Thoracic aorta (tissue), 2 donors: ENCODE data around the gene CUEDC2. TPM values are rescaled to one million over a fixed set of nuclear protein-coding genes. Genes with fewer than 3 reads are reported as not detected.

Experiments
- ATAC-seq: fragments of 150-250 bp; one replicate; pipeline ENCODE4 v1.8.0; 2017; ENCODE audit warnings: low read depth; ENCODE audit not compliant: insufficient number of reproducible peaks, low FRiP score
- DNase-seq: peaks from one replicate; pipeline ENCODE4 v3.0.0-alpha.2; 2020; ENCODE audit warnings: low spot score
- H3K27ac ChIP-seq, 2 donors: fragments of 200-600 bp; sonication (generic); 1 replicate in 1 of 2; 2 replicates in 1 of 2; pipeline ENCODE4 v1.5.1; 2016; ENCODE audit warnings: mild to moderate bottlenecking in 2 of 2, moderate library complexity in 2 of 2
- H3K27me3 ChIP-seq: fragments of 200-600 bp; sonication (generic); replicated peaks from 2 replicates; pipeline ENCODE4 v1.6.0; 2016; ENCODE audit warnings: mild to moderate bottlenecking; ENCODE audit not compliant: insufficient read depth
- H3K36me3 ChIP-seq: fragments of 200-600 bp; sonication (generic); one replicate; pipeline ENCODE4 v1.5.1; 2016
- H3K4me1 ChIP-seq, 2 donors: fragments of 200-600 bp; sonication (generic); 1 replicate in 1 of 2; 2 replicates in 1 of 2; pipeline versions ENCODE4 v1.5.1 to v1.6.0; 2016; ENCODE audit warnings: low read depth in 2 of 2, mild to moderate bottlenecking in 1 of 2; ENCODE audit not compliant: control insufficient read depth in 1 of 2
- H3K4me3 ChIP-seq: fragments of 200-600 bp; sonication (generic); 2 replicates; pipeline ENCODE4 v1.5.1; 2016; ENCODE audit warnings: mild to moderate bottlenecking
- H3K9me3 ChIP-seq: fragments of 200-600 bp; sonication (generic); 2 replicates; pipeline ENCODE4 v1.5.1; 2016
- CTCF ChIP-seq: fragments of 200-600 bp; sonication (generic); IDR thresholded peaks from one replicate; pipeline ENCODE4 v1.5.1; 2019; ENCODE audit warnings: antibody characterized with exemption
- total RNA-seq, 2 donors: library from RNA; depleted of rRNA; stranded (reverse); fragments of >200 nt; gene quantifications; one replicate each; pipeline versions ENCODE4 v1.1.0 to v1.2.3, GENCODE V29; 2016

CUEDC2 gene
- total RNA-seq, 2 donors from 2014 or later = 40.8 to 53.2 TPM

DNA sequence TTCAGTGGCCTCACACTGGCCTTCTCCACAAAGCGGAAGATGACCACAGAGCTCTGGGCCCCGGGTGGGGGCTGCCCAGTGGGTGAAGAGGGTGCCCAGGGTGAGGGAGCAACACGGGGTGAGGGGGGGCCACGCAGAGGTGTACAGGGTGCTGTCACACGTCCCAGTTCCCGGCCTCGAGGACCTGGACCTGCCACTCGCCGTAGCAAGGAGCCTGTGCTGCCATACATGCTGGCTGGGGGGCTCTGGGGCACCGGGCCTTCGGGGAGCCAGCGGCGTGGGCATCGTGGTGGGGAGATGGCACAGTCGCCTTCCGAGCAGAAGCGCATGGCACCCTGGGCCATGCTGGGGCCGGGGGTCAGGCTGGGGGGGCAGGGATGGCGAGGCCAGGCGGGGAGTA, 15.7 kb downstream of the CUEDC2 start:
- H3K9me3 ChIP-seq = no peaks in the 10 kb centered on the region
- DNase-seq (no peak), ATAC-seq (no peak)
- peaks cover 4% of the 10 kb centered on the region for H3K27me3 ChIP-seq
- H3K4me3 ChIP-seq = no peak overlapping the region
- H3K4me1 ChIP-seq = peaks cover 10 to 15% of the 10 kb centered on the region in 2 donors
- no peak for TF ChIP-seq CTCF
- H3K27ac ChIP-seq = no peak overlapping the region
- H3K36me3 ChIP-seq = no peaks in the 10 kb centered on the region

GRCh38 chr10:102416283-102416682, 16.1 kb downstream of the CUEDC2 start:
- no peak for TF ChIP-seq CTCF
- no peak for ATAC-seq
- peaks cover 10 to 15% of the 10 kb centered on the region in 2 donors for H3K4me1 ChIP-seq
- H3K36me3 ChIP-seq = no peaks in the 10 kb centered on the region
- no peaks in the 10 kb centered on the region for H3K9me3 ChIP-seq
- DNase-seq = no peak
- peaks cover 8% of the 10 kb centered on the region for H3K27me3 ChIP-seq
- no peak overlapping the region for H3K27ac ChIP-seq
- H3K4me3 ChIP-seq = no peak overlapping the region

- Histone ChIP-seq H3K27me3 (peaks cover 15% of the 10 kb centered on the region), H3K4me1 (peaks cover 11 to 18% of the 10 kb centered on the region in 2 donors), H3K36me3 (no peaks in the 10 kb centered on the region), H3K9me3 (no peaks in the 10 kb centered on the region), H3K4me3 (no peak overlapping the region), H3K27ac (no peak overlapping the region)
- no peak for TF ChIP-seq CTCF
- DNase-seq (no peak), ATAC-seq (no peak)
Measured at GRCh38 chr10:102414749-102415148, 17.6 kb downstream of the CUEDC2 start.

- ATAC-seq (no peak), DNase-seq (no peak)
- Histone ChIP-seq H3K4me3 (no peak overlapping the region), H3K36me3 (no peaks in the 10 kb centered on the region), H3K27me3 (peaks cover 15% of the 10 kb centered on the region), H3K9me3 (no peaks in the 10 kb centered on the region), H3K4me1 (peaks cover 6 to 10% of the 10 kb centered on the region in 2 donors), H3K27ac (no peak overlapping the region)
- no peak for TF ChIP-seq CTCF
Measured at GRCh38 chr10:102413806-102414561, 18.4 kb downstream of the CUEDC2 start.

GRCh38 chr10:102413053-102413705, 19.2 kb downstream of the CUEDC2 start:
- no peak for TF ChIP-seq CTCF
- DNase-seq = no peak
- Histone ChIP-seq H3K27me3 (peaks cover 15% of the 10 kb centered on the region), H3K36me3 (no peaks in the 10 kb centered on the region), H3K9me3 (no peaks in the 10 kb centered on the region), H3K4me1 (peaks cover 6 to 11% of the 10 kb centered on the region in 2 donors), H3K4me3 (no peak overlapping the region), H3K27ac (no peak overlapping the region)
- no peak for ATAC-seq
